ENCODE measurements around the gene MAPKAPK2.

DNA sequence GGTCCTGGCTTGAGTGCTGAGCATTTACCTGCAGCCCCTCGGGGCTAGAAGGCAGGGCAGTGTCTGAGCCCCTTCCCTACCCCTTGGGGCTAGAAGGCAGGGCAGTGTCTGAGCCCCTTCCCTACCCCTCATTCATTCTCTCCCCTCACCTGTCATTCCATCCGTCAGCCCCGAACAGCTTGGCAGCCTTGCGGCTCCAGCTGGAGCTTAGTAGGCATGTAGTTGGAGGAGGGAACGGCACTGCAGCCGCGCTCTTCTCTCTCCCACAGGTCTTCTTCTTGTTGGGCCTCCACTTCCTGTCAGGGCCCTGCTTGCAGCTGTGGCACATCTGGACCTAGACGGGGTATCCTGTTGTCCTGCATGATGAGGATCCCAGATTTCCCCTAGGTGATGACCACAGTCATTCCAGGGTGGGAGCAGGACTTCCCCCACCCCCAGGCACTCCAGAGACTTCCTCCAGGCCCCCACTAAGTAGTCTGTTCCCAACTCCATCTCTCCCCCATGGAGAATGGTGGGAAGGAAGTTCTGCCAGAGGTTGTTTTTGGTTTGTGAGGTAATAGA, 22.2 kb downstream of the MAPKAPK2 start:
- TF ChIP-seq, protein P1, sequence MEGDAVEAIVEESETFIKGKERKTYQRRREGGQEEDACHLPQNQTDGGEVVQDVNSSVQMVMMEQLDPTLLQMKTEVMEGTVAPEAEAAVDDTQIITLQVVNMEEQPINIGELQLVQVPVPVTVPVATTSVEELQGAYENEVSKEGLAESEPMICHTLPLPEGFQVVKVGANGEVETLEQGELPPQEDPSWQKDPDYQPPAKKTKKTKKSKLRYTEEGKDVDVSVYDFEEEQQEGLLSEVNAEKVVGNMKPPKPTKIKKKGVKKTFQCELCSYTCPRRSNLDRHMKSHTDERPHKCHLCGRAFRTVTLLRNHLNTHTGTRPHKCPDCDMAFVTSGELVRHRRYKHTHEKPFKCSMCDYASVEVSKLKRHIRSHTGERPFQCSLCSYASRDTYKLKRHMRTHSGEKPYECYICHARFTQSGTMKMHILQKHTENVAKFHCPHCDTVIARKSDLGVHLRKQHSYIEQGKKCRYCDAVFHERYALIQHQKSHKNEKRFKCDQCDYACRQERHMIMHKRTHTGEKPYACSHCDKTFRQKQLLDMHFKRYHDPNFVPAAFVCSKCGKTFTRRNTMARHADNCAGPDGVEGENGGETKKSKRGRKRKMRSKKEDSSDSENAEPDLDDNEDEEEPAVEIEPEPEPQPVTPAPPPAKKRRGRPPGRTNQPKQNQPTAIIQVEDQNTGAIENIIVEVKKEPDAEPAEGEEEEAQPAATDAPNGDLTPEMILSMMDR (optimal IDR thresholded peaks at IDR 0.05 in 1 of 3, IDR thresholded peaks at IDR 0.05 in 1 of 3, conservative IDR thresholded peaks at IDR 0.05 in 1 of 3; ENCODE audit: extremely low read depth in 1 of 3, insufficient read depth in 2 of 3, low read length in 3 of 3) = no peak
- no peak for TF ChIP-seq EZH2 (IDR thresholded peaks at IDR 0.05; ENCODE audit: low read length)
